ENCODE data around the gene CMTM3.
"Not testable (repeated sequence)": the region's sequence is repeated elsewhere in the genome, so short reads cannot be mapped to it uniquely, and the experiment has no call there.

CMTM3 gene

DNA sequence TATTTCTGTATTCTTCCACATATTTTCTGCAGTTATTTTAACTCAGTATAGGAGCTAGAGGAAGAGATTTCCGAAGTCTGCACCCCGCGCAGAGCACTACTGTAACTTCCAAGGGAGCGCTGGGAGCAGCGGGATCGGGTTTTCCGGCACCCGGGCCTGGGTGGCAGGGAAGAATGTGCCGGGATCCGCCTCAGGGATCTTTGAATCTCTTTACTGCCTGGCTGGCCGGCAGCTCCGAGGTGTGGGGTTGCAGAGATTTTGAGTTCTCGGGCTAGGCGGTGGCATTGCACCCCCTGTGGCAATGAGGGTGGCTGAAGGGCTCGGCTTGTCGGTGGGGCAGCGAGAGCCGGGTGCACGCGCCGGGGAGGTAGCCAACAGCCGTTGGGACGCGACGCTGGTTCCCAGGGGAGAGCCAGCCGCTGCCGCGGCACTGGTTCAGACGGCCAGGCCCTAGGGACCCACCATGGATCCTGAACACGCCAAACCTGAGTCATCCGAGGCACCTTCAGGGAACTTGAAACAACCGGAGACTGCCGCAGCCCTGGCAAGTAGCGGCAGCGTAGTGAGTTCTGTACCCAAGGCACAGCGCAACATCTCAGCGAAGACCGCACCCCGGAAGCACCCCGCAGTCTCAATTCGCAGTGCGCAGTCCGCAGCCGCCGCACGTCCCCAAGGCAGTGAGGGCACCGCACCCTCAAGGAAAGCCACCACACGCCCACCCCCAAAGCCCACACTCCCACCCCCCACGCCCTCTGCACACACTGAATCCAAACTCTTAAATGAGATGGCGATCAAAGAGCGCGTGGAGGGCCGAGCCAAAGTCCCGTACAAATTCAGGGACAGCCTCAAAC, 38.2 kb upstream of the CMTM3 start, which contains the start of gene CMTM1:
CMTM1 (plus strand) TSS at position 389 of the 851 bp plus-strand sequence; CDS start at position 464, 75 bp downstream.
- POLR2A ChIA-PET (ENCODE audit: low non-redundant PET) = no interaction called here
- H3K27ac ChIP-seq = no peak within 1 kb of the TSS
- no peak for DNase-seq (ENCODE audit: low spot score)
- TF ChIP-seq, protein P1, sequence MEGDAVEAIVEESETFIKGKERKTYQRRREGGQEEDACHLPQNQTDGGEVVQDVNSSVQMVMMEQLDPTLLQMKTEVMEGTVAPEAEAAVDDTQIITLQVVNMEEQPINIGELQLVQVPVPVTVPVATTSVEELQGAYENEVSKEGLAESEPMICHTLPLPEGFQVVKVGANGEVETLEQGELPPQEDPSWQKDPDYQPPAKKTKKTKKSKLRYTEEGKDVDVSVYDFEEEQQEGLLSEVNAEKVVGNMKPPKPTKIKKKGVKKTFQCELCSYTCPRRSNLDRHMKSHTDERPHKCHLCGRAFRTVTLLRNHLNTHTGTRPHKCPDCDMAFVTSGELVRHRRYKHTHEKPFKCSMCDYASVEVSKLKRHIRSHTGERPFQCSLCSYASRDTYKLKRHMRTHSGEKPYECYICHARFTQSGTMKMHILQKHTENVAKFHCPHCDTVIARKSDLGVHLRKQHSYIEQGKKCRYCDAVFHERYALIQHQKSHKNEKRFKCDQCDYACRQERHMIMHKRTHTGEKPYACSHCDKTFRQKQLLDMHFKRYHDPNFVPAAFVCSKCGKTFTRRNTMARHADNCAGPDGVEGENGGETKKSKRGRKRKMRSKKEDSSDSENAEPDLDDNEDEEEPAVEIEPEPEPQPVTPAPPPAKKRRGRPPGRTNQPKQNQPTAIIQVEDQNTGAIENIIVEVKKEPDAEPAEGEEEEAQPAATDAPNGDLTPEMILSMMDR (conservative IDR thresholded peaks at IDR 0.05; ENCODE audit: low read depth) = no peak
- CTCF ChIA-PET = no interaction called here

DNA sequence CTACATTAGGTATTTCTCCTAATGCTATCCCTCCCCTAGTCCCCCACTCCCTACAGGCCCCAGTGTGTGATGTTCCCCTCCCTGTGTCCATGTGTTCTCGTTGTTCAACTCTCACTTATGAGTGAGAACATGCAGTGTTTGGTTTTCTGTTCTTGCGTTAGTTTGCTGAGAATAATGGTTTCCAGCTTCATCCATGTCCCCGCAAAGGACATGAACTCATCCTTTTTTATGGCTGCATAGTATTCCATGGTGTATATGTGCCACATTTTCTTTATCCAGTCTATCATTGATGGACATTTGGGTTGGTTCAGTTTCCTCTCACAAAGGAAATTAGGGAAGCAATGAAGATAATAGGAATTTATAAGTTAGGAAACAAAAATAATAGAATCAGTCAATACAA, 37.2 kb upstream of the CMTM3 start:
- H3K27ac ChIP-seq; DNase-seq (ENCODE audit: low spot score); POLR2A ChIA-PET (ENCODE audit: low non-redundant PET): not testable (repeated sequence)
- CTCF ChIA-PET = interaction anchor here (0.8 kb wide), 1 partner anchor 309 kb away, joined by 4 read pairs; no protein-coding TSS in a partner anchor

DNA sequence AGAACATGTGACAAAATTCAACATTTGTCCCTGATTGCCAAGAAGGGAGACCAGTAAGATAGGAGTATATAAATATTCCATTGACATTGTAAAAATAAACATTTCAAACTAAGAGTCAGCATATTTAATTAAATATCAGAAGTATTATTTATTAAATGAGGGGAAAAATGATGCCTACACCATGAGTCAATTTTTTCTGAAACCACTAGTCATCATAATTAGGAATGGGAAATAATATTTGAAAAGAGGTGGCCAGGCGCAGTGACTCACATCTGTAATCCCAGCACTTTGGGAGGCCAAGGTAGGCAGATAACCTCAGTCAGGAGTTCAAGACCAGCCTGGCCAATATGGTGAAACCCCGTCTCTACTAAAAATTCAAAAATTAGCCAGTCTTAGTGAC, 36.1 kb upstream of the CMTM3 start:
- H3K27ac ChIP-seq = no peak overlapping the region
- CTCF ChIA-PET = no interaction called here
- no peak for DNase-seq (ENCODE audit: low spot score)
- POLR2A ChIA-PET (ENCODE audit: low non-redundant PET) = no interaction called here
- TF ChIP-seq, protein P1 (conservative IDR thresholded peaks at IDR 0.05; ENCODE audit: low read depth) = no peak

DNA sequence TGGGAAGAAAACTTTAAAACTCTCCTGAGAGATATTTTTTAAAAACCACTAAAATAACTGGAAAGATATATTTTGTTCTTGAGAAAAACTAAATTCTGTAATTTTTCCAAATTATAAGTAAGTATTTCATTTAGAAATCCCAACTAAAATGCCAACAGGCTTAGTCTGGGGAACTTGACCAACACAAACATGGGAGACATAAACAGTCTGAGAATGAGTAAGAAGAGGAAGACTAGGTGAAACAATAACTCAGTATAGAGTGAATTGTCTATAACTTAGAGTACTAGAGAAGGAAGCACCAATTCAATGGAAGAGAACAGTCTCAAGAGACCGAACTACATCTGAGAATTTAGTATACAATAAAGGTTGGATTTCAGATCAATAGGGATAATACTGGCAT, 35.4 kb upstream of the CMTM3 start:
- ChIA-PET CTCF (interaction anchor here (1.2 to 1.3 kb wide), 2 partner anchors 11 to 40 kb away, joined by 3 to 5 read pairs; no protein-coding TSS in a partner anchor), POLR2A (ENCODE audit: low non-redundant PET) (no interaction called here)
- TF ChIP-seq, protein P1 (conservative IDR thresholded peaks at IDR 0.05; ENCODE audit: low read depth) = no peak
- no peak for DNase-seq (ENCODE audit: low spot score)
- no peak overlapping the region for H3K27ac ChIP-seq

DNA sequence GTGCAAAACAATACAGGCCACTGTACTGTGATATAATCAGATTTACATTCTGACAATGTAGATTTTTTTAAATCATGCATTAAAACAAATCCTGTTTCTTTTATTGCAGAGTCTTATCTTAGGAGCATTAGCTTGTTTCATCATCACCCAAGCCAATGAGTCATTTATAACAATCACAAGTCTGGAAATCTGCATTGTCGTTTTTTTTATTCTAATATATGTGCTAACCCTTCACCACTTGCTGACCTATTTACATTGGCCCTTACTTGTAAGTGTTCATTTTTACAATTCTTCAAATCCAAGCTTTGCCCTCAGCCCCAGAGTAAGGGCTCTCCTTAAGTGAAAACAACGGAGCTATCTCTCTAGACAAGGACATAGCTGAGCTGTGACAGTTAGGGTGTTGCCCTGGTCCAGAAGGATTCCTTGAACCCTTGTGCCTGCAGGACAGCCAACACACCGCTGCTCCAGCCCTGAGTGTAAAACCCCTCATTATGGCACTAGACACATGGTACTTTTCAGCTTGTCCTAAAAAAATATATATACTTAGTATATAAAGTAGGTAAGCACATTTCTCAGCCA, 34.6 kb upstream of the CMTM3 start:
- ChIA-PET CTCF (interaction anchor here (0.6 to 1.3 kb wide), 4 partner anchors 10 to 597 kb away, joined by 3 to 5 read pairs (median 4); no protein-coding TSS in a partner anchor), POLR2A (ENCODE audit: low non-redundant PET) (no interaction called here)
- DNase-seq (ENCODE audit: low spot score) = peak; percentile 41
- peak overlapping the region; percentile 55; the same call in 1 of the 2 replicates for H3K27ac ChIP-seq
- TF ChIP-seq, protein P1 (conservative IDR thresholded peaks at IDR 0.05; ENCODE audit: low read depth) = no peak

DNA sequence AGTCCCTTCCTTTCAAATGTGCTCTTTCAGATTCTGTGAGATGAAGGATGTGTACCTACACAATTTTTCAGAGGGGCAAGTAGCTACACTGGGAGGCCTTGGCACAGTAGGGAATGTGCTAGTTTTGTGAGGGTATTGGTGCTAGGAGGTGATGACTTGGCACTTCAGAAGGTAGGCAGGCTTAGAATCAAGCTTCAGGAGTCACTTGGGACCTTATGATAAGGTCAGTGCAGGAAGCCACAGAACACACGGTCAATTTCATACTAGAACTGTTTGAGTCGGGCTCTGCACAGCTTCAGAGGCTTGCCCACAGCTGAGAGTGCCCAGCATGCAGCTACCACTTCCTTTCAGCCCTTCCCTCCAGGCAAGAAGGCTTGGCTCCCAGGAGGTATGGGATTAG, 32.1 kb upstream of the CMTM3 start:
- POLR2A ChIA-PET (ENCODE audit: low non-redundant PET) = no interaction called here
- H3K27ac ChIP-seq = no peak overlapping the region
- CTCF ChIA-PET = interaction anchor here (0.6 kb wide), 1 partner anchor 21 kb away, joined by 5 read pairs; no protein-coding TSS in a partner anchor
- no peak for DNase-seq (ENCODE audit: low spot score)
- TF ChIP-seq, protein P1 (conservative IDR thresholded peaks at IDR 0.05; ENCODE audit: low read depth) = no peak
